ENCODE results near the gene TNP2.

The TNP2 gene

GRCh38 chr16:11264155-11264832 is 4.8 kb downstream of the TNP2 start:
- DNase-seq (ENCODE audit: extremely low spot score), result no peak
- CTCF ChIA-PET, result interaction anchor here (1.2 to 1.5 kb wide), 3 partner anchors 9 to 107 kb away, joined by 3 to 4 read pairs (median 3); partner anchors contain the start of gene SOCS1
- TF ChIP-seq CTCF (IDR thresholded peaks at IDR 0.05; ENCODE audit: control extremely low read depth, extremely low read depth, low read depth, missing control alignments), result no peak
- POLR2A ChIA-PET, result interaction anchor here (2.4 kb wide), 1 partner anchor 8 kb away, joined by 7 read pairs; the partner anchor contains the start of gene SOCS1

- CTCF ChIA-PET, result interaction anchor here (0.7 to 1.5 kb wide), 5 partner anchors 8 to 299 kb away, joined by 3 to 4 read pairs (median 3); partner anchors contain the start of gene SOCS1
- no peak for DNase-seq (ENCODE audit: extremely low spot score)
- TF ChIP-seq CTCF (IDR thresholded peaks at IDR 0.05; ENCODE audit: control extremely low read depth, extremely low read depth, low read depth, missing control alignments), result no peak
- POLR2A ChIA-PET, result interaction anchor here (2.4 kb wide), 1 partner anchor 8 kb away, joined by 7 read pairs; the partner anchor contains the start of gene SOCS1
Measured at GRCh38 chr16:11263737-11264136, 5.4 kb downstream of the TNP2 start.

GRCh38 chr16:11262915-11263314 is 6.2 kb downstream of the TNP2 start:
- no peak for TF ChIP-seq CTCF (IDR thresholded peaks at IDR 0.05; ENCODE audit: control extremely low read depth, extremely low read depth, low read depth, missing control alignments)
- ChIA-PET POLR2A (interaction anchor here (2.4 kb wide), 1 partner anchor 7 kb away, joined by 7 read pairs; the partner anchor contains the start of gene SOCS1), CTCF (interaction anchor here (0.7 to 9.7 kb wide), 4 partner anchors 10 to 299 kb away, joined by 3 to 182 read pairs (median 6); partner anchors contain the start of gene PRM3)
- no peak for DNase-seq (ENCODE audit: extremely low spot score)

GRCh38 chr16:11260596-11260966 is 8.5 kb downstream of the TNP2 start:
- ChIA-PET CTCF (interaction anchor here (1.0 to 9.7 kb wide), 5 partner anchors 9 to 306 kb away, joined by 3 to 182 read pairs (median 5); partner anchors contain the start of gene TNP2), POLR2A (no interaction called here)
- no peak for DNase-seq (ENCODE audit: extremely low spot score)
- TF ChIP-seq CTCF (IDR thresholded peaks at IDR 0.05; ENCODE audit: control extremely low read depth, extremely low read depth, low read depth, missing control alignments), result no peak

- no peak for DNase-seq (ENCODE audit: extremely low spot score)
- ChIA-PET POLR2A (no interaction called here), CTCF (interaction anchor here (1.0 to 9.7 kb wide), 12 partner anchors 9 to 306 kb away, joined by 3 to 182 read pairs (median 4); partner anchors contain the start of gene TNP2)
- TF ChIP-seq CTCF (IDR thresholded peaks at IDR 0.05; ENCODE audit: control extremely low read depth, extremely low read depth, low read depth, missing control alignments), result no peak
Measured at GRCh38 chr16:11259655-11260595, 9.2 kb downstream of the TNP2 start.

Data from GM10248 (cell line).